HEK293 (cell line): ENCODE results near the gene SPRY4.

Source experiments
- CTCF ChIA-PET: fragments of 350-600 bp; formaldehyde crosslinking; extraction: SDS; loops from one replicate; lab custom pipeline; 2021; ENCODE audit warnings: antibody characterized with exemption; lab: Yijun Ruan, JAX
- POLR2A ChIA-PET: fragments of 300-600 bp; formaldehyde crosslinking; extraction: SDS; loops from one replicate; lab custom pipeline; 2020; ENCODE audit warnings: antibody characterized with exemption, inconsistent platforms; lab: Yijun Ruan, JAX
- H3K27ac ChIP-seq: fragments of 200-500 bp; sonication (Bioruptor generic); 2 replicates; pipeline ENCODE4 v1.5.1; 2014; ENCODE audit warnings: low read depth, low read length, control low read depth, inconsistent platforms; ENCODE audit errors: extremely low read depth
- H3K36me3 ChIP-seq, 2 experiments: fragments of 200-500 bp in 1 of 2; sonication (Bioruptor generic) in 1 of 2; 1 replicate in 1 of 2; 2 replicates in 1 of 2; pipeline ENCODE4 v1.5.1; 2014 to 2017; ENCODE audit warnings: inconsistent platforms in 2 of 2, low read length in 2 of 2; ENCODE audit not compliant: control insufficient read depth in 2 of 2, insufficient read depth in 1 of 2
- H3K4me1 ChIP-seq: fragments of 200-500 bp; sonication (Bioruptor generic); 2 replicates; pipeline ENCODE4 v1.5.1; 2014; ENCODE audit warnings: mild to moderate bottlenecking, low read length, inconsistent platforms; ENCODE audit not compliant: control insufficient read depth, insufficient read depth
- H3K4me3 ChIP-seq: 2 replicates; pipeline ENCODE4 v1.5.1; 2011; ENCODE audit warnings: low read depth, mild to moderate bottlenecking, control low read depth, low read length, moderate library complexity
- H3K9me3 ChIP-seq: fragments of 200-500 bp; sonication (Bioruptor generic); 2 replicates; pipeline ENCODE4 v1.5.1; 2014; ENCODE audit warnings: low read depth, low read length, inconsistent platforms; ENCODE audit not compliant: control insufficient read depth, insufficient read depth
- ZBTB10 ChIP-seq: fragments of 450-650 bp; formaldehyde crosslinking; IDR thresholded peaks from 2 replicates; pipeline ENCODE4 v1.5.1; 2016; ENCODE audit warnings: missing biosample characterization, missing genetic modification characterization
- ZFP69B ChIP-seq: fragments of 450-650 bp; formaldehyde crosslinking; IDR thresholded peaks from 2 replicates; pipeline ENCODE4 v1.5.1; 2016; ENCODE audit warnings: missing biosample characterization, missing genetic modification characterization
- ZNF133 ChIP-seq: fragments of 450-650 bp; formaldehyde crosslinking; IDR thresholded peaks from 2 replicates; pipeline ENCODE4 v1.5.1; 2016; ENCODE audit warnings: missing biosample characterization, missing genetic modification characterization
- ZNF2 ChIP-seq: fragments of 450-650 bp; formaldehyde crosslinking; IDR thresholded peaks from 2 replicates; pipeline ENCODE4 v1.5.1; 2016; ENCODE audit warnings: missing biosample characterization, missing genetic modification characterization
- ZNF214 ChIP-seq: fragments of 450-650 bp; formaldehyde crosslinking; IDR thresholded peaks from 2 replicates; pipeline ENCODE4 v1.5.1; 2017; ENCODE audit warnings: missing biosample characterization, mild to moderate bottlenecking, missing genetic modification characterization, borderline replicate concordance
- ZNF23 ChIP-seq: fragments of 450-650 bp; formaldehyde crosslinking; IDR thresholded peaks from 2 replicates; pipeline ENCODE4 v1.5.1; 2016; ENCODE audit warnings: missing biosample characterization, missing genetic modification characterization, borderline replicate concordance
- ZNF24 ChIP-seq: fragments of 450-650 bp; formaldehyde crosslinking; IDR thresholded peaks from 2 replicates; pipeline ENCODE4 v1.5.1; 2016; ENCODE audit warnings: missing biosample characterization, missing genetic modification characterization
- ZNF248 ChIP-seq: fragments of 450-650 bp; formaldehyde crosslinking; IDR thresholded peaks from 2 replicates; pipeline ENCODE4 v1.5.1; 2017; ENCODE audit warnings: missing biosample characterization, missing genetic modification characterization
- ZNF350 ChIP-seq: fragments of 450-650 bp; formaldehyde crosslinking; IDR thresholded peaks from 2 replicates; pipeline ENCODE4 v1.5.0; 2017; ENCODE audit warnings: missing biosample characterization, mild to moderate bottlenecking, missing genetic modification characterization
- ZNF354C ChIP-seq: fragments of 450-650 bp; formaldehyde crosslinking; IDR thresholded peaks from 2 replicates; pipeline ENCODE4 v1.5.1; 2016; ENCODE audit warnings: missing biosample characterization, missing genetic modification characterization, low read depth, borderline replicate concordance
- ZNF416 ChIP-seq: fragments of 450-650 bp; formaldehyde crosslinking; IDR thresholded peaks from 2 replicates; pipeline ENCODE4 v1.5.1; 2016; ENCODE audit warnings: missing biosample characterization, missing genetic modification characterization
- ZNF600 ChIP-seq: fragments of 450-650 bp; formaldehyde crosslinking; IDR thresholded peaks from 2 replicates; pipeline ENCODE4 v1.5.1; 2016; ENCODE audit warnings: missing biosample characterization, missing genetic modification characterization
- ZNF670 ChIP-seq: fragments of 450-650 bp; formaldehyde crosslinking; IDR thresholded peaks from 2 replicates; pipeline ENCODE4 v1.5.1; 2016; ENCODE audit warnings: missing biosample characterization, missing genetic modification characterization, low read depth
- ZNF677 ChIP-seq: fragments of 450-650 bp; IDR thresholded peaks from 2 replicates; pipeline ENCODE4 v1.5.0; 2018; ENCODE audit warnings: missing biosample characterization, mild to moderate bottlenecking, missing genetic modification characterization, moderate library complexity
- TF ChIP-seq, protein P1 (sequence below): fragments of 450-650 bp; formaldehyde crosslinking; conservative IDR thresholded peaks from 2 replicates; pipeline ENCODE4 v1.5.1; 2016; ENCODE audit warnings: low read depth, missing biosample characterization, missing genetic modification characterization
- TF ChIP-seq, protein P2 (sequence below): fragments of 450-650 bp; formaldehyde crosslinking; IDR thresholded peaks from 2 replicates; pipeline ENCODE4 v1.5.1; 2016; ENCODE audit warnings: missing biosample characterization, missing genetic modification characterization

Gene SPRY4

GRCh38 chr5:142310803-142311202 is 14.0 kb downstream of the SPRY4 start:
- Histone ChIP-seq H3K27ac (no peak overlapping the region), H3K4me1 (peaks cover 3% of the 10 kb centered on the region), H3K36me3 (peaks cover 0 to 23% of the 10 kb centered on the region in 2 experiments; a peak in 2 of 3 replicates), H3K4me3 (no peak overlapping the region), H3K9me3 (no peaks in the 10 kb centered on the region)
- POLR2A ChIA-PET, result no interaction called here
- CTCF ChIA-PET, result interaction anchor here (1.5 kb wide), 1 partner anchor 14 kb away, joined by 4 read pairs; the partner anchor contains the start of gene SPRY4
- no peak for TF ChIP-seq ZNF670
- TF ChIP-seq ZNF2, result no peak
- TF ChIP-seq, protein P1, sequence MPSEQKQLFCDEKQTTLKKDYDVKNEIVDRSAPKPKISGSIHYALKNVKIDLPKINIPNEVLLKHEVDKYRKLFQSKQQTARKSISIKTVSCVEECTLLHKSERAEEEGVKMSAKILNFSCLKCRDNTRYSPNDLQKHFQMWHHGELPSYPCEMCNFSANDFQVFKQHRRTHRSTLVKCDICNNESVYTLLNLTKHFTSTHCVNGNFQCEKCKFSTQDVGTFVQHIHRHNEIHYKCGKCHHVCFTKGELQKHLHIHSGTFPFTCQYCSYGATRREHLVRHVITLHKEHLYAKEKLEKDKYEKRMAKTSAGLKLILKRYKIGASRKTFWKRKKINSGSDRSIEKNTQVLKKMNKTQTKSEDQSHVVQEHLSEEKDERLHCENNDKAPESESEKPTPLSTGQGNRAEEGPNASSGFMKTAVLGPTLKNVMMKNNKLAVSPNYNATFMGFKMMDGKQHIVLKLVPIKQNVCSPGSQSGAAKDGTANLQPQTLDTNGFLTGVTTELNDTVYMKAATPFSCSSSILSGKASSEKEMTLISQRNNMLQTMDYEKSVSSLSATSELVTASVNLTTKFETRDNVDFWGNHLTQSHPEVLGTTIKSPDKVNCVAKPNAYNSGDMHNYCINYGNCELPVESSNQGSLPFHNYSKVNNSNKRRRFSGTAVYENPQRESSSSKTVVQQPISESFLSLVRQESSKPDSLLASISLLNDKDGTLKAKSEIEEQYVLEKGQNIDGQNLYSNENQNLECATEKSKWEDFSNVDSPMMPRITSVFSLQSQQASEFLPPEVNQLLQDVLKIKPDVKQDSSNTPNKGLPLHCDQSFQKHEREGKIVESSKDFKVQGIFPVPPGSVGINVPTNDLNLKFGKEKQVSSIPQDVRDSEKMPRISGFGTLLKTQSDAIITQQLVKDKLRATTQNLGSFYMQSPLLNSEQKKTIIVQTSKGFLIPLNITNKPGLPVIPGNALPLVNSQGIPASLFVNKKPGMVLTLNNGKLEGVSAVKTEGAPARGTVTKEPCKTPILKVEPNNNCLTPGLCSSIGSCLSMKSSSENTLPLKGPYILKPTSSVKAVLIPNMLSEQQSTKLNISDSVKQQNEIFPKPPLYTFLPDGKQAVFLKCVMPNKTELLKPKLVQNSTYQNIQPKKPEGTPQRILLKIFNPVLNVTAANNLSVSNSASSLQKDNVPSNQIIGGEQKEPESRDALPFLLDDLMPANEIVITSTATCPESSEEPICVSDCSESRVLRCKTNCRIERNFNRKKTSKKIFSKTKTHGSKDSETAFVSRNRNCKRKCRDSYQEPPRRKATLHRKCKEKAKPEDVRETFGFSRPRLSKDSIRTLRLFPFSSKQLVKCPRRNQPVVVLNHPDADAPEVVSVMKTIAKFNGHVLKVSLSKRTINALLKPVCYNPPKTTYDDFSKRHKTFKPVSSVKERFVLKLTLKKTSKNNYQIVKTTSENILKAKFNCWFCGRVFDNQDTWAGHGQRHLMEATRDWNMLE (tag by site-specific recombination), result no peak
- TF ChIP-seq ZNF23, result no peak
- TF ChIP-seq ZBTB10 (tag by site-specific recombination), result no peak
- no peak for TF ChIP-seq ZNF600 (tag by site-specific recombination)
- no peak for TF ChIP-seq ZNF24 (tag by site-specific recombination)
- TF ChIP-seq ZNF248 (tag by site-specific recombination), result no peak
- TF ChIP-seq ZNF350 (tag by site-specific recombination), result no peak

DNA sequence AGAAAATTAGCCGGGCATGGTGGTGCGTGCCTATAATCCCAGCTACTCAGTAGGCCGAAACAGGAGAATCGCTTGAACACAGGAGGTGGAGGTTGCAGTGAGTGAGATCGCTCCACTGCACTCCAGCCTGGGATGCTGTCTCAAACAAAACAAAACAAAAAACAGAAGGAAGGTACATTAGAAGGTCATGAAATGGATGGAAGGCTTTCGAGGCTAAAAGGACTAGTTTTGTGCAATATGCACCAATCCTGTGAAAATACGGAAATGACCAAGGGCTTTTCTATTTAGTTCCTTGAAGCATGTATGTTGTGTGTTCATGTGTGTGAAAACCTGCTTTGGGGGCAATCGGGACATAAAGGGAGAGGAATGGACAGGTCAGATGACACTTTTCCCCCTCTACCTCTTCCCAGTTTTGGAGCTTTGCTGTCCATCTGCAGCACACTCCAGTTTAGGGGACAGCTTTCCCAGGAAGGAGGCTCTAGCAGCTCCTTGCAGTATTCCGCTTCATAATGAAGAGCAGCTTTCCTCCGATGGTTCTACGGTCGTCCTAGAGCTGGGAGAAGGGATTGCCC is 15.0 kb downstream of the SPRY4 start:
- Histone ChIP-seq H3K27ac (no peak overlapping the region), H3K36me3 (peaks cover 0 to 23% of the 10 kb centered on the region in 2 experiments; a peak in 2 of 3 replicates), H3K4me3 (no peak overlapping the region), H3K4me1 (no peaks in the 10 kb centered on the region; the same call in 1 of the 2 replicates), H3K9me3 (no peaks in the 10 kb centered on the region)
- TF ChIP-seq ZNF214 (tag by site-specific recombination), result no peak
- TF ChIP-seq, protein P2, sequence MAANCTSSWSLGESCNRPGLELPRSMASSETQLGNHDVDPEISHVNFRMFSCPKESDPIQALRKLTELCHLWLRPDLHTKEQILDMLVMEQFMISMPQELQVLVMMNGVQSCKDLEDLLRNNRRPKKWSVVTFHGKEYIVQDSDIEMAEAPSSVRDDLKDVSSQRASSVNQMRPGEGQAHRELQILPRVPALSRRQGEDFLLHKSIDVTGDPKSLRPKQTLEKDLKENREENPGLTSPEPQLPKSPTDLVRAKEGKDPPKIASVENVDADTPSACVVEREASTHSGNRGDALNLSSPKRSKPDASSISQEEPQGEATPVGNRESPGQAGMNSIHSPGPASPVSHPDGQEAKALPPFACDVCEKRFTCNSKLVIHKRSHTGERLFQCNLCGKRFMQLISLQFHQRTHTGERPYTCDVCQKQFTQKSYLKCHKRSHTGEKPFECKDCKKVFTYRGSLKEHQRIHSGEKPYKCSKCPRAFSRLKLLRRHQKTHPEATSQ (tag by site-specific recombination), result no peak
- no peak for TF ChIP-seq ZNF416 (tag by site-specific recombination)
- TF ChIP-seq ZNF133 (tag by site-specific recombination), result no peak
- no peak for TF ChIP-seq ZFP69B (tag by site-specific recombination)
- no peak for TF ChIP-seq ZNF677
- TF ChIP-seq ZNF354C, result no peak
- POLR2A ChIA-PET, result no interaction called here
- CTCF ChIA-PET, result interaction anchor here (0.6 kb wide), 1 partner anchor 50 kb away, joined by 3 read pairs; no protein-coding TSS in a partner anchor
